Measurements from ENCODE around the gene MTARC2. TPM values are rescaled to one million over a fixed set of nuclear protein-coding genes. Genes with fewer than 3 reads are reported as not detected.

The MTARC2 gene
- total RNA-seq, 1 donor from 2014 or later: 58.6 TPM

GRCh38 chr1:220742520-220742919, 5.6 kb upstream of the MTARC2 start:
- DNase-seq: no peak
- ATAC-seq: no peak
- intact Hi-C loops (cut with DNase I): no loop called here
- no peak for TF ChIP-seq CTCF (IDR thresholded peaks at IDR 0.05)
- no peak overlapping the region for H3K4me3 ChIP-seq
- H3K36me3 ChIP-seq: no peaks in the 10 kb centered on the region
- H3K27ac ChIP-seq: no peak overlapping the region
- no peaks in the 10 kb centered on the region for H3K27me3 ChIP-seq
- H3K4me1 ChIP-seq: peaks cover 2% of the 10 kb centered on the region
- H3K9me3 ChIP-seq: no peaks in the 10 kb centered on the region

GRCh38 chr1:220746851-220747250, 1.3 kb upstream of the MTARC2 start:
- Histone ChIP-seq H3K9me3 (no peaks in the 10 kb centered on the region), H3K4me3 (no peak overlapping the region), H3K4me1 (peaks cover 12% of the 10 kb centered on the region), H3K27me3 (no peaks in the 10 kb centered on the region), H3K36me3 (no peaks in the 10 kb centered on the region), H3K27ac (no peak overlapping the region)
- TF ChIP-seq CTCF (IDR thresholded peaks at IDR 0.05): no peak
- DNase-seq (no peak), ATAC-seq (no peak)
- intact Hi-C loops (cut with DNase I): no loop called here

- TF ChIP-seq CTCF (IDR thresholded peaks at IDR 0.05): no peak
- H3K9me3 ChIP-seq: no peaks in the 10 kb centered on the region
- no peaks in the 10 kb centered on the region for H3K36me3 ChIP-seq
- peak overlapping the region; percentile 87 for H3K27ac ChIP-seq
- peaks cover 18% of the 10 kb centered on the region for H3K4me1 ChIP-seq
- no peaks in the 10 kb centered on the region for H3K27me3 ChIP-seq
- ATAC-seq: no peak
- H3K4me3 ChIP-seq: peak overlapping the region; percentile 73
- intact Hi-C loops (cut with DNase I): no loop called here
- no peak for DNase-seq
Observed at GRCh38 chr1:220747437-220748088, 559 bp upstream of the MTARC2 start.

GRCh38 chr1:220748936-220749335, 814 bp downstream of the MTARC2 start:
- Histone ChIP-seq H3K27ac (peak overlapping the region; percentile 87), H3K4me1 (peaks cover 18% of the 10 kb centered on the region), H3K36me3 (no peaks in the 10 kb centered on the region), H3K4me3 (peak overlapping the region; percentile 73), H3K27me3 (no peaks in the 10 kb centered on the region), H3K9me3 (no peaks in the 10 kb centered on the region)
- intact Hi-C loops (cut with DNase I): no loop called here
- ATAC-seq: no peak
- no peak for TF ChIP-seq CTCF (IDR thresholded peaks at IDR 0.05)
- DNase-seq: no peak

- H3K4me3 ChIP-seq: peak overlapping the region; percentile 73
- H3K4me1 ChIP-seq: peaks cover 18% of the 10 kb centered on the region
- H3K9me3 ChIP-seq: no peaks in the 10 kb centered on the region
- no peak for DNase-seq
- intact Hi-C loops (cut with DNase I): no loop called here
- TF ChIP-seq CTCF (IDR thresholded peaks at IDR 0.05): no peak
- no peak for ATAC-seq
- peaks cover 6% of the 10 kb centered on the region for H3K36me3 ChIP-seq
- peak overlapping the region; percentile 87 for H3K27ac ChIP-seq
- H3K27me3 ChIP-seq: no peaks in the 10 kb centered on the region
Observed at GRCh38 chr1:220750131-220750515, 2.0 kb downstream of the MTARC2 start.

GRCh38 chr1:220751111-220751510, 3.0 kb downstream of the MTARC2 start:
- H3K36me3 ChIP-seq: peaks cover 15% of the 10 kb centered on the region
- TF ChIP-seq CTCF (IDR thresholded peaks at IDR 0.05): no peak
- DNase-seq (no peak), ATAC-seq (peak; percentile 51)
- no peaks in the 10 kb centered on the region for H3K27me3 ChIP-seq
- H3K27ac ChIP-seq: peak overlapping the region; percentile 33
- H3K4me1 ChIP-seq: peaks cover 18% of the 10 kb centered on the region
- intact Hi-C loops (cut with DNase I): no loop called here
- H3K9me3 ChIP-seq: no peaks in the 10 kb centered on the region
- peak overlapping the region; percentile 73 for H3K4me3 ChIP-seq
